SK-N-SH (cell line): ENCODE measurements around the gene TMEM138. TPM values are rescaled to one million over a fixed set of nuclear protein-coding genes. Genes with fewer than 3 reads are reported as not detected.
A peak's percentile ranks its signal among the peaks of the same experiment; 100 is the strongest.

Experiments used
- CTCF ChIA-PET: fragments of 300-600, 350-600 bp; formaldehyde crosslinking; extraction: SDS; loops from one replicate; lab custom pipeline; 2021; lab: Yijun Ruan, JAX
- POLR2A ChIA-PET: fragments of 350-600 bp; sonication (Branson Sonifier 250); formaldehyde crosslinking; extraction: SDS; loops from one replicate; lab custom pipeline; 2020; ENCODE audit warnings: antibody characterized with exemption, inconsistent platforms; lab: Yijun Ruan, JAX
- DNase-seq: peaks from one replicate; pipeline ENCODE4 v3.0.0; 2012
- H2AFZ ChIP-seq: fragments of 200-600 bp; sonication (generic); 2 replicates; pipeline ENCODE4 v1.8.1; 2016; ENCODE audit warnings: antibody characterized with exemption, mild to moderate bottlenecking, low read depth
- H3F3A ChIP-seq: fragments of 200-600 bp; sonication (generic); replicated peaks from 2 replicates; pipeline ENCODE3; 2016; ENCODE audit warnings: antibody characterized with exemption, mild to moderate bottlenecking; ENCODE audit not compliant: insufficient read depth
- H3K27ac ChIP-seq, 2 experiments: fragments of 200-500 bp in 1 of 2; fragments of 200-600 bp in 1 of 2; sonication (Bioruptor generic) in 1 of 2; sonication (generic), shearing (Covaris generic) in 1 of 2; 2 replicates each; pipeline versions ENCODE4 v1.5.1 to v1.6.1; 2014 to 2016; ENCODE audit warnings: low read depth in 2 of 2, inconsistent platforms in 1 of 2, low read length in 1 of 2, mild to moderate bottlenecking in 1 of 2, mixed read lengths in 1 of 2
- H3K27me3 ChIP-seq: fragments of 200-600 bp; sonication (generic), shearing (Covaris generic); 2 replicates; pipeline ENCODE4 v1.6.1; 2016; ENCODE audit warnings: mixed run types; ENCODE audit not compliant: insufficient read depth
- H3K36me3 ChIP-seq, 2 experiments: fragments of 200-500 bp in 1 of 2; fragments of 200-600 bp in 1 of 2; sonication (Bioruptor generic) in 1 of 2; sonication (generic) in 1 of 2; replicated peaks in 1 of 2; 2 replicates each; pipeline versions ENCODE3 to v1.5.1; 2014 to 2016; ENCODE audit warnings: low read length in 1 of 2, mild to moderate bottlenecking in 1 of 2; ENCODE audit not compliant: insufficient read depth in 2 of 2, control insufficient read depth in 1 of 2
- H3K4me1 ChIP-seq, 2 experiments: fragments of 200-500 bp in 1 of 2; fragments of 200-600 bp in 1 of 2; sonication (Bioruptor generic) in 1 of 2; sonication (generic), shearing (Covaris generic) in 1 of 2; 2 replicates each; pipeline versions ENCODE4 v1.5.1 to v1.6.1; 2014 to 2016; ENCODE audit warnings: low read depth in 1 of 2, low read length in 1 of 2, mixed run types in 1 of 2; ENCODE audit not compliant: insufficient read depth in 2 of 2, control insufficient read depth in 1 of 2
- H3K4me2 ChIP-seq: fragments of 200-600 bp; sonication (generic), shearing (Covaris generic); 2 replicates; pipeline ENCODE4 v1.6.1; 2017; ENCODE audit warnings: mixed run types
- H3K4me3 ChIP-seq, 2 experiments: fragments of 200-500 bp in 1 of 2; fragments of 200-600 bp in 1 of 2; sonication (Bioruptor generic) in 1 of 2; sonication (generic), shearing (Covaris generic) in 1 of 2; 2 replicates each; pipeline versions ENCODE4 v1.5.1 to v1.8.1; 2014 to 2016; ENCODE audit warnings: low read depth in 2 of 2, inconsistent platforms in 1 of 2, low read length in 1 of 2, mild to moderate bottlenecking in 1 of 2, mixed read lengths in 1 of 2, moderate library complexity in 1 of 2
- H3K79me2 ChIP-seq: fragments of 200-600 bp; sonication (generic); 2 replicates; pipeline ENCODE4 v1.8.1; 2017; ENCODE audit warnings: mild to moderate bottlenecking; ENCODE audit not compliant: insufficient read depth
- H3K9ac ChIP-seq: fragments of 200-600 bp; sonication (generic); 2 replicates; pipeline ENCODE4 v1.6.1; 2017; ENCODE audit warnings: mixed run types
- H3K9me2 ChIP-seq: fragments of 200-600 bp; sonication (generic); 2 replicates; pipeline ENCODE4 v1.6.1; 2017; ENCODE audit warnings: mixed run types
- H3K9me3 ChIP-seq: fragments of 200-600 bp; sonication (generic); 2 replicates; pipeline ENCODE4 v1.6.1; 2017; ENCODE audit warnings: mixed run types, mild to moderate bottlenecking, moderate library complexity
- H4K20me1 ChIP-seq: fragments of 200-600 bp; sonication (generic); 2 replicates; pipeline ENCODE4 v1.6.1; 2017; ENCODE audit warnings: mild to moderate bottlenecking, mixed run types; ENCODE audit not compliant: insufficient read depth
- CHD2 ChIP-seq: fragments of 150-350 bp; IDR thresholded peaks from 2 replicates; pipeline ENCODE4 v1.6.1; 2018; ENCODE audit warnings: low read length; ENCODE audit not compliant: partially characterized antibody
- EP300 ChIP-seq, 2 experiments: IDR thresholded peaks; 2 replicates each; pipeline versions ENCODE4 v1.4.0 to v1.6.1; 2012; ENCODE audit warnings: borderline replicate concordance in 1 of 2, low read depth in 1 of 2, low read length in 1 of 2
- FOSL2 ChIP-seq: IDR thresholded peaks from 2 replicates; pipeline ENCODE4 v1.4.0; 2012; ENCODE audit warnings: low read depth, mild to moderate bottlenecking, moderate library complexity, borderline replicate concordance
- GABPA ChIP-seq: IDR thresholded peaks from 2 replicates; pipeline ENCODE4 v1.4.0; 2012; ENCODE audit warnings: low read depth, mild to moderate bottlenecking
- MEF2A ChIP-seq: IDR thresholded peaks from 2 replicates; pipeline ENCODE4 v1.4.0; 2012; ENCODE audit warnings: low read depth, borderline replicate concordance
- MXI1 ChIP-seq: IDR thresholded peaks from 2 replicates; pipeline ENCODE4 v1.6.1; 2012; ENCODE audit warnings: mild to moderate bottlenecking, low read depth, low read length, improper control_type of control experiment
- NFIC ChIP-seq: IDR thresholded peaks from 2 replicates; pipeline ENCODE4 v1.4.0; 2012; ENCODE audit warnings: borderline replicate concordance
- RFX5 ChIP-seq: IDR thresholded peaks from 2 replicates; pipeline ENCODE4 v1.6.1; 2012; ENCODE audit warnings: mild to moderate bottlenecking, improper control_type of control experiment, low read length
- RXRA ChIP-seq: IDR thresholded peaks from 2 replicates; pipeline ENCODE4 v1.4.0; 2012; ENCODE audit warnings: low read depth, mild to moderate bottlenecking, borderline replicate concordance
- SIN3A ChIP-seq: IDR thresholded peaks from 2 replicates; pipeline ENCODE4 v1.6.1; 2012; ENCODE audit warnings: low read depth, mild to moderate bottlenecking, low read length, moderate library complexity, borderline replicate concordance
- SMC3 ChIP-seq: IDR thresholded peaks from 2 replicates; pipeline ENCODE4 v1.6.1; 2012; ENCODE audit warnings: low read depth, low read length, improper control_type of control experiment
- TEAD4 ChIP-seq: IDR thresholded peaks from 2 replicates; pipeline ENCODE4 v1.4.0; 2012; ENCODE audit warnings: mild to moderate bottlenecking, borderline replicate concordance; ENCODE audit not compliant: insufficient read depth
- WGBS: methylation state at CpG from one replicate; pipeline ENCODE4 v1.1.6; 2017; ENCODE audit warnings: low lambda C conversion rate; 5-methylcytosine and 5-hydroxymethylcytosine counted together
- polyA plus RNA-seq, 3 experiments: library from polyadenylated mRNA; depleted of rRNA; stranded (reverse); fragments of >200 nt; gene quantifications; 2 replicates each; pipeline ENCODE4 v1.2.3, GENCODE V29; 2012
- TF ChIP-seq, protein P1 (sequence below): fragments of 200-600 bp; sonication (generic); IDR thresholded peaks from 2 replicates; pipeline ENCODE4 v1.6.1; 2017; ENCODE audit warnings: antibody characterized with exemption, mild to moderate bottlenecking, moderate library complexity

The TMEM138 gene
- polyA plus RNA-seq, 1 of the 3 experiments (the other 2 are of a cell fraction) = 82.2 TPM

DNA sequence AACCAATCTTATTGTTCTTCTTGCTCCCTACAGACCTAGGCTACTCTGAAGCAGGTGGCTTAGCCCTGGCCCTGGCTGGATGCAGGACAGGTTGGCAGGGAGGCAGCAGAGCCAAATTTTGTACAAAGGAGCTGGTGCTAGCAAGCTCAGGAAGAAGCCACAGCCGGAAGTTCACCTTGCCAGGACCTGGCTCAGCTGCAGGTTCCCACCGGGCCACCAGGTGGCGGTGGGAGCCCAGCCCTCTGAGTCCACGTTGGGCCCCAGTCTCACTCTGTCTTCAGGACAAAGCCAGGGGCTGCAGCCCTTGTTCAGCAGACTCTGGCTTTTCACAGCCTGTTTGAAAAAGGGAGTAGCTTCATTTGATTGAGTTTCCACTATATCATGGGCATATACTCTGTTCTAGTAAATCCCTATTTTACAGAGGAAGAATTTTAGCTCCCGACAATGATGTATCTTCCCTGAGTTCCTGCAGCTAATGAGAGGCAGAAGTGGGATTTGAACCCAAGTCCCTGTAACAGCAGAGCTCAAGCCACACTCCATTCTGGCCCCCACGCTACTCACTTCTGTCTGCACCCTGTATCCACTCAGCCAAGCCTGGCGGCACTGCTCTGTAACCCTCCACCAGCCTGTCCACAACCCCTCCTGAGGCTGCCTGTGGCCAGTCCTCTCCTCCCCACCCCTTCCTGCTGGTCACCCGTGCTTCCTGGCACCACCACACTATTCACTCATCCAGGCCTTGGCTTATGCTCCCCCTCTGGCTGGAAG is 25.8 kb upstream of the TMEM138 start (continued):
- TF ChIP-seq SMC3 (peak; percentile 98), TEAD4 (no peak), EP300 (IDR thresholded peaks at IDR 0.05; ENCODE audit: borderline replicate concordance in 1 of 2, low read depth in 1 of 2, low read length in 1 of 2) (0 out of 4 replicates have a peak, but pooled peaks of 1 of the 2 experiments have one; percentile 21), RXRA (no peak), FOSL2 (no peak), MEF2A (no peak), MXI1 (no peak), GABPA (no peak; the same call in 1 of the 2 replicates), CHD2 (peak; percentile 73)
- TF ChIP-seq, protein P1, sequence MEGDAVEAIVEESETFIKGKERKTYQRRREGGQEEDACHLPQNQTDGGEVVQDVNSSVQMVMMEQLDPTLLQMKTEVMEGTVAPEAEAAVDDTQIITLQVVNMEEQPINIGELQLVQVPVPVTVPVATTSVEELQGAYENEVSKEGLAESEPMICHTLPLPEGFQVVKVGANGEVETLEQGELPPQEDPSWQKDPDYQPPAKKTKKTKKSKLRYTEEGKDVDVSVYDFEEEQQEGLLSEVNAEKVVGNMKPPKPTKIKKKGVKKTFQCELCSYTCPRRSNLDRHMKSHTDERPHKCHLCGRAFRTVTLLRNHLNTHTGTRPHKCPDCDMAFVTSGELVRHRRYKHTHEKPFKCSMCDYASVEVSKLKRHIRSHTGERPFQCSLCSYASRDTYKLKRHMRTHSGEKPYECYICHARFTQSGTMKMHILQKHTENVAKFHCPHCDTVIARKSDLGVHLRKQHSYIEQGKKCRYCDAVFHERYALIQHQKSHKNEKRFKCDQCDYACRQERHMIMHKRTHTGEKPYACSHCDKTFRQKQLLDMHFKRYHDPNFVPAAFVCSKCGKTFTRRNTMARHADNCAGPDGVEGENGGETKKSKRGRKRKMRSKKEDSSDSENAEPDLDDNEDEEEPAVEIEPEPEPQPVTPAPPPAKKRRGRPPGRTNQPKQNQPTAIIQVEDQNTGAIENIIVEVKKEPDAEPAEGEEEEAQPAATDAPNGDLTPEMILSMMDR = peak; percentile 93

DNA sequence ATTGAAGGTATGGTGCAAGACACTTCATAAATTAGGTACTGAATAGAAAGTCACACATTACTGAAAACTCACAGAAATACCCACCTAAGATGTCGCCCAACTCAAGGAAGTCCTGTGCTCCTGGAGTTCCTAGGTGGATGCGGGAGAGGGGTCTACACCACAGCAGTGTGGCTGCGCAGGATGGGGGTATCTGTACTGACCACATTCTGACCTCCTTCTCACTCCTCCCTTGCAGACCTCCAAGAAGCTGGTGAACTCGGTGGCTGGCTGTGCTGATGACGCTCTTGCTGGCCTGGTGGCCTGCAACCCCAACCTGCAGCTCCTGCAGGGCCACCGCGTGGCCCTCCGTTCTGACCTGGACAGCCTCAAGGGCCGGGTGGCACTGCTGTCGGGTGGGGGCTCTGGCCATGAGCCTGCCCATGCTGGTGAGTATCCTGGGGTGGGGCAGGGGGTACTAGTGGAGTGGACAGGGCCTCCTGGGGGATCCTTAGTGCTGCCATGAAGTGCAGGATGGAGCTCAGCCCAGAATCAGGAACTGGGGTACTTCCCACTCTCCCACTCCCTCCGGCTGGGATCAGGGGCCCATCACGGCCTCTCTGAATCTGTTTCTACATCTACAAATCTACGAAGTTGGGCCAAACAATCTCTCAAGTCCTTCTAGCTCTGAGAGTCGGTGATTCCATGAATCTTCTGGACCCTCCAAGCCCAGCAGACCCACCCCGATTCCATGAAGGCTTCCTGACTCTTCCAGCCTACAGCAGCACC is 24.3 kb upstream of the TMEM138 start:
- TF ChIP-seq NFIC (no peak), RFX5 (no peak), SIN3A (no peak), MXI1 (no peak)
- TF ChIP-seq, all 33 proteins: peak for 0
- 93% methylated on average over 10 of the region's 15 CpGs for WGBS
- no peaks in the 10 kb centered on the region for H3K9me2 ChIP-seq
- DNase-seq = no peak
- ChIA-PET POLR2A (interaction anchor here (1.2 kb wide), 1 partner anchor 24 kb away, joined by 4 read pairs; the partner anchor contains the start of genes CYB561A3 and TMEM138), CTCF (interaction anchor here (0.9 to 7.9 kb wide), 6 partner anchors 18 to 98 kb away, joined by 3 to 300 read pairs (median 55); partner anchors contain the start of genes CYB561A3, TMEM138 and TMEM216)
- no peak overlapping the region for H3K4me2 ChIP-seq
- H4K20me1 ChIP-seq = no peaks in the 10 kb centered on the region
- no peaks in the 10 kb centered on the region for H3F3A ChIP-seq
- H3K27me3 ChIP-seq = no peaks in the 10 kb centered on the region
- no peaks in the 10 kb centered on the region for H3K9me3 ChIP-seq
- H3K27ac ChIP-seq = no peak overlapping the region
- no peak overlapping the region for H3K9ac ChIP-seq
- H3K36me3 ChIP-seq = peaks cover 0 to 24% of the 10 kb centered on the region in 2 experiments
- H3K79me2 ChIP-seq = peaks cover under 1% of the 10 kb centered on the region
- peaks cover 8 to 28% of the 10 kb centered on the region in 2 experiments; a peak in 2 of 4 replicates for H3K4me1 ChIP-seq
- no peak overlapping the region for H2AFZ ChIP-seq
- H3K4me3 ChIP-seq = no peak overlapping the region
